Suprapubic skin (tissue), 3 donors: Measurements from ENCODE around the gene NCK2.

Experiments used
- POLR2A ChIP-seq, 2 donors: fragments of 450-650 bp; IDR thresholded peaks; one replicate each; pipeline ENCODE4 v1.6.1; 2017; ENCODE audit warnings: antibody characterized with exemption in 2 of 2, mild to moderate bottlenecking in 2 of 2, moderate library complexity in 2 of 2
- TF ChIP-seq, protein P1 (sequence below), 2 donors: fragments of 200-600 bp in 1 of 2; fragments of 450-650 bp in 1 of 2; sonication (generic) in 1 of 2; IDR thresholded peaks; one replicate each; pipeline ENCODE4 v1.5.1; 2016 to 2019; ENCODE audit warnings: antibody characterized with exemption in 2 of 2, mild to moderate bottlenecking in 1 of 2, moderate library complexity in 1 of 2

DNA sequence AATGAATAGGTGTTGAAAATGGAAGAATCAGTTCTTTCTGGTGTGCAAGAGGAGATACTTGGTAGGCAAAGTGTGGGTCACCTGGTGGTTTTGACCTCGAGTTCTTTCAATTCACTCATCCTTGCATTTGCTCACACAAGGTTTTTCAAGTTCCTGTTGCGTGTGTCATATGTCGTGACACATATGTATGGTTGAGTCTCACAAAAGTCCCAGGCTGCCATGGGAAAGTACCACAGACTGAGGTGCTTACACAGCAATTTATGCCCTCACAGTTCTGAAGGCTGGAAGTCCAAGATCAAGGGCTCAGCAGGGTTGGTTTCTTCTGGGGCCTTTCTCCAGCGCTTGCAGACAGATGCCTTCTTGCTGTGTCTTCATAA is 64.4 kb downstream of the NCK2 start:
- no peak for TF ChIP-seq POLR2A (IDR thresholded peaks at IDR 0.05)
- TF ChIP-seq, protein P1, sequence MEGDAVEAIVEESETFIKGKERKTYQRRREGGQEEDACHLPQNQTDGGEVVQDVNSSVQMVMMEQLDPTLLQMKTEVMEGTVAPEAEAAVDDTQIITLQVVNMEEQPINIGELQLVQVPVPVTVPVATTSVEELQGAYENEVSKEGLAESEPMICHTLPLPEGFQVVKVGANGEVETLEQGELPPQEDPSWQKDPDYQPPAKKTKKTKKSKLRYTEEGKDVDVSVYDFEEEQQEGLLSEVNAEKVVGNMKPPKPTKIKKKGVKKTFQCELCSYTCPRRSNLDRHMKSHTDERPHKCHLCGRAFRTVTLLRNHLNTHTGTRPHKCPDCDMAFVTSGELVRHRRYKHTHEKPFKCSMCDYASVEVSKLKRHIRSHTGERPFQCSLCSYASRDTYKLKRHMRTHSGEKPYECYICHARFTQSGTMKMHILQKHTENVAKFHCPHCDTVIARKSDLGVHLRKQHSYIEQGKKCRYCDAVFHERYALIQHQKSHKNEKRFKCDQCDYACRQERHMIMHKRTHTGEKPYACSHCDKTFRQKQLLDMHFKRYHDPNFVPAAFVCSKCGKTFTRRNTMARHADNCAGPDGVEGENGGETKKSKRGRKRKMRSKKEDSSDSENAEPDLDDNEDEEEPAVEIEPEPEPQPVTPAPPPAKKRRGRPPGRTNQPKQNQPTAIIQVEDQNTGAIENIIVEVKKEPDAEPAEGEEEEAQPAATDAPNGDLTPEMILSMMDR (IDR thresholded peaks at IDR 0.05) = no peak
